ENCODE data around the gene DHX35. TPM values are rescaled to one million over a fixed set of nuclear protein-coding genes. Genes with fewer than 3 reads are reported as not detected.

DHX35 gene
- total and polyA plus RNA-seq, 2 of the 13 experiments (the other 11 are each of a cell fraction or from before 2014, with no cell fraction given) = 25.8 to 28.7 TPM

- TF ChIP-seq NAIF1 (CRISPR knock-in tag; IDR thresholded peaks at IDR 0.05; ENCODE audit: borderline replicate concordance) (no peak), DPF2 (CRISPR knock-in tag; IDR thresholded peaks at IDR 0.05; ENCODE audit: borderline replicate concordance, low read depth) (peak; percentile 9), MBNL3 (CRISPR knock-in tag; conservative IDR thresholded peaks at IDR 0.05) (no peak), ZNF274 (CRISPR knock-in tag; IDR thresholded peaks at IDR 0.05) (no peak), RBAK (CRISPR knock-in tag; IDR thresholded peaks at IDR 0.05) (no peak), RFX3 (CRISPR knock-in tag; IDR thresholded peaks at IDR 0.05) (no peak), ISX (CRISPR knock-in tag; conservative IDR thresholded peaks at IDR 0.05) (0 out of 2 replicates have a peak, but pooled peaks have one; percentile 41), NFAT5 (CRISPR knock-in tag; IDR thresholded peaks at IDR 0.05) (no peak), ZFP36L2 (CRISPR knock-in tag; IDR thresholded peaks at IDR 0.05) (no peak), ZBTB3 (CRISPR knock-in tag; IDR thresholded peaks at IDR 0.05; ENCODE audit: borderline replicate concordance, low read depth) (no peak), SNAPC2 (CRISPR knock-in tag; IDR thresholded peaks at IDR 0.05) (no peak), POLR2G (IDR thresholded peaks at IDR 0.05; ENCODE audit: low read depth, low read length) (no peak), SRSF4 (IDR thresholded peaks at IDR 0.05; ENCODE audit: low read depth, low read length, poor library complexity, severe bottlenecking) (no peak), ZBTB21 (CRISPR knock-in tag; IDR thresholded peaks at IDR 0.05) (no peak), NFATC3 (CRISPR knock-in tag; IDR thresholded peaks at IDR 0.05) (no peak), ZNF766 (CRISPR knock-in tag; IDR thresholded peaks at IDR 0.05; ENCODE audit: borderline replicate concordance) (no peak)
Measured at GRCh38 chr20:38999965-39000910, 38.1 kb downstream of the DHX35 start (continued).

Data from HepG2 (cell line).